Upper lobe of left lung (tissue), 6 donors: ENCODE results near the gene HPS1. TPM values are rescaled to one million over a fixed set of nuclear protein-coding genes. Genes with fewer than 3 reads are reported as not detected.

Source experiments
- ATAC-seq, 2 donors: fragments of 200-7000 bp; cut with Tn5 transposase; one replicate each; pipeline ENCODE4 v1.9.1; 2022; ENCODE audit warnings: mild to moderate bottlenecking in 2 of 2, moderate library complexity in 2 of 2; ENCODE audit not compliant: low FRiP score in 2 of 2
- DNase-seq, 2 donors: peaks; one replicate each; pipeline ENCODE4 v3.0.0-alpha.2; 2019 to 2020
- H3K27ac ChIP-seq, 4 donors: fragments of 200-600 bp; sonication (generic); one replicate each; pipeline ENCODE4 v1.5.1; 2016 to 2019
- H3K27me3 ChIP-seq, 4 donors: fragments of 200-600 bp; sonication (generic); one replicate each; pipeline ENCODE4 v1.5.1; 2017 to 2019
- H3K36me3 ChIP-seq, 4 donors: fragments of 200-600 bp; sonication (generic); one replicate each; pipeline ENCODE4 v1.5.1; 2016 to 2019
- H3K4me1 ChIP-seq, 4 donors: fragments of 200-600 bp; sonication (generic); one replicate each; pipeline ENCODE4 v1.5.1; 2018 to 2019
- H3K4me3 ChIP-seq, 4 donors: fragments of 200-600 bp; sonication (generic); one replicate each; pipeline ENCODE4 v1.5.1; 2017 to 2019; ENCODE audit warnings: mild to moderate bottlenecking in 2 of 4, moderate library complexity in 1 of 4
- H3K9me3 ChIP-seq, 4 donors: fragments of 200-600 bp; sonication (generic); one replicate each; pipeline ENCODE4 v1.5.1; 2018 to 2019
- CTCF ChIP-seq, 6 experiments: fragments of 450-650 bp in 4 of 6; fragments of 200-600 bp in 2 of 6; sonication (generic) in 2 of 6; IDR thresholded peaks; one replicate each; pipeline ENCODE4 v1.5.1; 2016 to 2019; ENCODE audit warnings: antibody characterized with exemption in 6 of 6
- EP300 ChIP-seq, 4 donors: sonication (generic); formaldehyde crosslinking; IDR thresholded peaks; one replicate each; pipeline ENCODE4 v1.5.1; 2017; ENCODE audit warnings: antibody characterized with exemption in 4 of 4, control low read depth in 2 of 4
- POLR2A ChIP-seq, 4 donors: fragments of 450-650 bp; IDR thresholded peaks; one replicate each; pipeline ENCODE4 v1.5.1; 2016 to 2017; ENCODE audit warnings: antibody characterized with exemption in 4 of 4, mild to moderate bottlenecking in 2 of 4
- POLR2AphosphoS5 ChIP-seq, 2 donors: sonication (generic); formaldehyde crosslinking; IDR thresholded peaks; one replicate each; pipeline ENCODE4 v1.5.1; 2017; ENCODE audit warnings: antibody characterized with exemption in 2 of 2
- WGBS, 2 donors: methylation state at CpG; one replicate each; pipeline ENCODE4 v1.1.5; 2017 to 2018; 5-methylcytosine and 5-hydroxymethylcytosine counted together
- total RNA-seq, 6 donors: library from RNA; depleted of rRNA in 4 of 6; stranded (reverse); fragments of >200 nt in 4 of 6; gene quantifications; one replicate each; pipeline versions ENCODE4 v1.1.0 to v1.2.1, GENCODE V29; 2016 to 2021
- donor health status: DM: no; HTN: no; CAD: no; lungs with moderate emphysema.
- donor health status: DM: no; HTN: yes; CAD: no; lungs with severe emphysema.

HPS1 gene
- total RNA-seq, 6 donors from 2014 or later = 45.8 to 103 (median 87.0) TPM

DNA sequence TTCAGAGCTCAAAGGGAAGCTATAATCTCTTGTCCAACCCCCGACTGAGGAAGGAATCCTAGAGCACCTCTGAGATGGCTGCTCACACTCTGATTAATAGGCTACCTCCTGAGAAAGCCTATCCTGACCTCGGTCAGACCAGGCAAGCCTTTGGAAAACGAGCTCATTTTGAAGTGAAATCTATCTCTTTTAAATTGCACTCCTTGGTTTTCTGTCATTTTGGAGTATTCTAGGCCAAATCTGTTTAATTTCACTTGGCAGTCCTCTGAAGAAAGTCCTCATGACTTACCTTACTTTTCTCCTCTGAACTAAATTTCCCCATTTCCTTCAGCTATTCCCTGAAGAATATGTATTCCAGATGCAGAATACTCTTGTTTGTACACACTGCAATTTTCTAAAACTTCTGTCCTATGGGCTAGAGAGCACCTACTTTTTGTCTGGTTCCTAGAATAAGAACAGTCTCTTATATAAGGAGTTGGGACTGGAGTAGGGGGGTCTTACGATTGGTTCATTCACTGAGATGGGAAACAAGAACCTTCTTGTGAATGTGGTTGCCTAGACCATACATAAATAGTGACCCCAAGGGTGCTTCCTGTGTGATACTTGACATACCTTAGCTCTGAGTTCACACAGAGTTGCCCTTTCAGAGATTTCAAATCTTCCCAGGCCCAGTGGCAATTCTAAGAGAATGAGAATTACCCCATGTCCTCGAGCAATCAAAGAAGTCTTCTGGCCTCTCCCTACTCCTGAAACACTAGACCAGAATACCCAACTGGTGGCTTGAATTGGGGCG is 31.9 kb upstream of the HPS1 start:
- no peak for TF ChIP-seq POLR2AphosphoS5 (IDR thresholded peaks at IDR 0.05)
- no peak for TF ChIP-seq POLR2A (IDR thresholded peaks at IDR 0.05)
- no peak for TF ChIP-seq CTCF (IDR thresholded peaks at IDR 0.05)
- TF ChIP-seq EP300 (IDR thresholded peaks at IDR 0.05) = no peak
- H3K9me3 ChIP-seq = no peaks in the 10 kb centered on the region

GRCh38 chr10:98477861-98478260 is 31.1 kb upstream of the HPS1 start:
- ATAC-seq (no peak), DNase-seq (no peak)
- no peak for TF ChIP-seq POLR2A (IDR thresholded peaks at IDR 0.05)
- no peak for TF ChIP-seq CTCF (IDR thresholded peaks at IDR 0.05)
- H3K4me3 ChIP-seq = no peak overlapping the region
- H3K9me3 ChIP-seq = no peaks in the 10 kb centered on the region
- no peaks in the 10 kb centered on the region for H3K27me3 ChIP-seq
- H3K36me3 ChIP-seq = no peaks in the 10 kb centered on the region
- H3K27ac ChIP-seq = no peak overlapping the region
- no peaks in the 10 kb centered on the region for H3K4me1 ChIP-seq

More for the DNA sequence above, 31.9 kb upstream of the HPS1 start:
- 65 to 66% methylated on average over 6 of the region's 6 CpGs for WGBS, 2 donors
- H3K27me3 ChIP-seq = no peaks in the 10 kb centered on the region
- no peak overlapping the region for H3K27ac ChIP-seq
- DNase-seq (no peak), ATAC-seq (no peak)
- H3K4me3 ChIP-seq = no peak overlapping the region
- no peaks in the 10 kb centered on the region for H3K36me3 ChIP-seq
- H3K4me1 ChIP-seq = no peaks in the 10 kb centered on the region

- Histone ChIP-seq H3K27ac (no peak overlapping the region), H3K4me1 (no peaks in the 10 kb centered on the region), H3K4me3 (no peak overlapping the region), H3K27me3 (no peaks in the 10 kb centered on the region), H3K9me3 (no peaks in the 10 kb centered on the region), H3K36me3 (no peaks in the 10 kb centered on the region)
- no peak for ATAC-seq
- no peak for TF ChIP-seq CTCF (IDR thresholded peaks at IDR 0.05)
- no peak for TF ChIP-seq EP300 (IDR thresholded peaks at IDR 0.05)
- no peak for TF ChIP-seq POLR2A (IDR thresholded peaks at IDR 0.05)
- TF ChIP-seq POLR2AphosphoS5 (IDR thresholded peaks at IDR 0.05) = no peak
- DNase-seq = no peak
Measured at GRCh38 chr10:98474628-98475027, 27.9 kb upstream of the HPS1 start.

DNA sequence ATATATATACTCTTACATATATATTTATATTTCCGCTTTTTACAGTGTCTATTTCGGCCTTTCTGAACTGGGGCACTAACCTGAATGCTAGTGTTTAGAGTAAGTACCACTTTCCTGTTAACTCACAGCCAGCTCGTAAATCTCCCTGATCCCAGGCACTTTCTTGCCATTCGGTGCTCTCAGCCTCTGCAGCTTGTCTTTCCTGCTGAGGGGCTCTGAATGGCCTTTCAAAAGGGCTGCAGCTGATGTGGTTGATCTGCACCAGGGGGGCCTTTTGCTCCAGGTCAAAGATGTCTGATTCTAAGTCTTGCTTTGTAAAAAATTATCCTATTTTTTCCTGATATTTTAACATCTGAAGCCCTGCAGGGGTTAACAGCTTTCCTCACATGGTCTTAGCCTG is 25.5 kb upstream of the HPS1 start:
- H3K9me3 ChIP-seq = no peaks in the 10 kb centered on the region
- H3K4me1 ChIP-seq = peaks cover 3 to 11% (median 7%) of the 10 kb centered on the region in 4 donors
- no peak for TF ChIP-seq EP300 (IDR thresholded peaks at IDR 0.05)
- TF ChIP-seq POLR2AphosphoS5 (IDR thresholded peaks at IDR 0.05) = no peak
- no peak for TF ChIP-seq POLR2A (IDR thresholded peaks at IDR 0.05)
- no peak for TF ChIP-seq CTCF (IDR thresholded peaks at IDR 0.05)
- no peak overlapping the region for H3K4me3 ChIP-seq
- no peaks in the 10 kb centered on the region for H3K27me3 ChIP-seq
- 55 to 69% methylated on average over 4 of the region's 4 CpGs for WGBS, 2 donors
- DNase-seq (no peak), ATAC-seq (no peak)
- H3K27ac ChIP-seq = no peak overlapping the region
- no peaks in the 10 kb centered on the region for H3K36me3 ChIP-seq

DNA sequence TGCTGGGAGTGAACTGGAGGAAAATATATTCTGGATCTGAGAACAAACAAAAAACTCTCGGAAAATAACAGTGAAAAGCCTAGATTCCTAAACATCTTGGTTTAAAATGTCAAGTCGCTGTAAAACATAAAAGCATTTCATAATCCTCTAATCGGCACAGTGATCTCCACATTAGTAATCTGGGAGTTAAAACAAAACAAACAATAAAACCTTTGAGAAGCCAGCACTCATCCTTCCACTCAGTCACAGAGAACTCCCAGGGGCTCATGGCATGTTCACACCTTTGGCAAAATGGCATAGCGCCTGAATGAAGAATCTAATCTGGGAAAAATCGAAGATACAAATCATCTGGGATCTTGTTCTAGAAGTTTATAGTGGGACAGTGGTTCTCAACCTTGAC is 24.1 kb upstream of the HPS1 start:
- TF ChIP-seq POLR2A (IDR thresholded peaks at IDR 0.05) (no peak), CTCF (IDR thresholded peaks at IDR 0.05) (no peak), EP300 (IDR thresholded peaks at IDR 0.05) (no peak), POLR2AphosphoS5 (IDR thresholded peaks at IDR 0.05) (no peak)
- ATAC-seq = no peak
- Histone ChIP-seq H3K36me3 (no peaks in the 10 kb centered on the region), H3K27ac (no peak overlapping the region), H3K9me3 (no peaks in the 10 kb centered on the region), H3K4me1 (peaks cover 3 to 13% (median 7%) of the 10 kb centered on the region in 4 donors), H3K27me3 (no peaks in the 10 kb centered on the region), H3K4me3 (no peak overlapping the region)
- 76 to 84% methylated on average over 5 of the region's 5 CpGs for WGBS, 2 donors
- no peak for DNase-seq
